Endothelial cell of umbilical vein (primary cell): ENCODE data around the gene PPARD. TPM values are rescaled to one million over a fixed set of nuclear protein-coding genes. Genes with fewer than 3 reads are reported as not detected.

ENCODE experiments used
- BruUV-seq: library from RNA; stranded (reverse); fragments of 400-500 nt; replicated peaks from 2 replicates; lab custom pipeline; 2021; lab: Mats Ljungman, UMichigan
- CTCF ChIA-PET: fragments of 300-600, 350-600 bp; sonication (Branson Sonifier 250); formaldehyde crosslinking; loops from one replicate; lab custom pipeline; 2021; ENCODE audit warnings: antibody characterized with exemption, inconsistent platforms; lab: Charles Lee
- POLR2A ChIA-PET: fragments of 300-600, 350-600 bp; sonication (Branson Sonifier 250); formaldehyde crosslinking; loops from one replicate; lab custom pipeline; 2021; ENCODE audit warnings: antibody characterized with exemption, inconsistent platforms; lab: Charles Lee
- DNase-seq: peaks from one replicate; pipeline ENCODE4 v3.0.0-alpha.2; 2011; ENCODE audit warnings: low read depth, low spot score
- FAIRE-seq: peaks from 2 replicates; lab custom pipeline; 2011; peaks lifted over from hg19 to GRCh38; lab: Jason Lieb, UNC
- H2AFZ ChIP-seq: 2 replicates; pipeline ENCODE4 v1.6.0; 2012; ENCODE audit warnings: low read depth, low read length, control low read depth, inconsistent platforms
- H3K27ac ChIP-seq: 2 replicates; pipeline ENCODE4 v1.5.1; 2011; ENCODE audit warnings: low read depth, mild to moderate bottlenecking, control low read depth, low read length, moderate library complexity; ENCODE audit not compliant: insufficient read depth
- H3K27me3 ChIP-seq, 2 experiments: 2 replicates each; pipeline versions ENCODE4 v1.6.0 to v1.6.1; 2011; ENCODE audit warnings: low read length in 2 of 2, mixed read lengths in 1 of 2; ENCODE audit not compliant: control insufficient read depth in 2 of 2, insufficient read depth in 2 of 2
- H3K36me3 ChIP-seq, 2 experiments: 2 replicates in 1 of 2; 3 replicates in 1 of 2; pipeline ENCODE4 v1.5.1; 2011; ENCODE audit warnings: low read length in 2 of 2, mild to moderate bottlenecking in 1 of 2, moderate library complexity in 1 of 2; ENCODE audit not compliant: control insufficient read depth in 2 of 2, insufficient read depth in 2 of 2; ENCODE audit errors: extremely low read depth in 1 of 2
- H3K4me1 ChIP-seq: 3 replicates; pipeline ENCODE4 v1.5.1; 2011; ENCODE audit warnings: mild to moderate bottlenecking, low read length; ENCODE audit not compliant: control insufficient read depth, insufficient read depth; ENCODE audit errors: extremely low read depth
- H3K4me2 ChIP-seq: 2 replicates; pipeline ENCODE4 v1.6.1; 2011; ENCODE audit warnings: low read length, control low read depth, mixed read lengths; ENCODE audit not compliant: insufficient read depth
- H3K4me3 ChIP-seq, 3 experiments: fragments of 200-600 bp in 1 of 3; sonication (generic), shearing (Covaris generic) in 1 of 3; replicated peaks in 1 of 3; 2 replicates each; pipeline ENCODE4 v1.5.1; 2011 to 2016; ENCODE audit warnings: control low read depth in 3 of 3, low read length in 3 of 3, mild to moderate bottlenecking in 2 of 3, inconsistent platforms in 1 of 3, low read depth in 1 of 3, moderate library complexity in 1 of 3; ENCODE audit not compliant: insufficient read depth in 1 of 3
- H3K79me2 ChIP-seq: 2 replicates; pipeline ENCODE4 v1.6.0; 2012; ENCODE audit warnings: low read length, inconsistent platforms; ENCODE audit not compliant: control insufficient read depth, insufficient read depth
- H3K9ac ChIP-seq: replicated peaks from 2 replicates; pipeline ENCODE3; 2011; ENCODE audit warnings: low read length, control low read depth; ENCODE audit not compliant: insufficient read depth; ENCODE audit errors: extremely low read depth
- H3K9me1 ChIP-seq: replicated peaks from 3 replicates; pipeline ENCODE4 v1.6.0; 2011; ENCODE audit warnings: mild to moderate bottlenecking, low read length; ENCODE audit not compliant: control insufficient read depth, insufficient read depth; ENCODE audit errors: extremely low read depth
- H3K9me3 ChIP-seq: replicated peaks from 2 replicates; pipeline ENCODE4 v1.5.1; 2012; ENCODE audit warnings: low read length, inconsistent platforms; ENCODE audit not compliant: control insufficient read depth, insufficient read depth
- H4K20me1 ChIP-seq: replicated peaks from 2 replicates; pipeline ENCODE3; 2011; ENCODE audit warnings: mild to moderate bottlenecking, low read length; ENCODE audit not compliant: control insufficient read depth, insufficient read depth; ENCODE audit errors: extremely low read depth
- CTCF ChIP-seq, 2 donors: IDR thresholded peaks; 1 replicate in 1 of 2; 2 replicates in 1 of 2; pipeline ENCODE4 v1.5.1; 2011; ENCODE audit warnings: low read length in 2 of 2, mild to moderate bottlenecking in 2 of 2, moderate library complexity in 2 of 2, control low read depth in 1 of 2, inconsistent platforms in 1 of 2, low read depth in 1 of 2; ENCODE audit not compliant: insufficient read depth in 1 of 2; ENCODE audit errors: extremely low read depth in 1 of 2
- EZH2 ChIP-seq: IDR thresholded peaks from 2 replicates; pipeline ENCODE4 v1.6.1; 2012; ENCODE audit warnings: borderline replicate concordance, low read depth, mild to moderate bottlenecking, moderate library complexity, low read length, inconsistent platforms; ENCODE audit not compliant: severe bottlenecking
- GATA2 ChIP-seq: IDR thresholded peaks from 2 replicates; pipeline ENCODE4 v1.7.0; 2011; ENCODE audit warnings: low read depth, mild to moderate bottlenecking, moderate library complexity, mixed read lengths, low read length; ENCODE audit not compliant: insufficient read length, insufficient read depth
- MYC ChIP-seq: IDR thresholded peaks from one replicate; pipeline ENCODE4 v1.6.1; 2011; ENCODE audit warnings: mild to moderate bottlenecking, low read depth, low read length
- POLR2AphosphoS5 ChIP-seq: IDR thresholded peaks from 2 replicates; pipeline ENCODE4 v1.6.1; 2012; ENCODE audit warnings: low read depth, mild to moderate bottlenecking, control low read depth, low read length, moderate library complexity; ENCODE audit not compliant: insufficient read depth
- dilution Hi-C: fragments of 300-500 bp; cut with MboI; formaldehyde crosslinking; loops from one replicate; pipeline ENCODE4 v1.15.0; 2019; ENCODE audit warnings: low sequenced_read_pairs; ENCODE audit not compliant: extremely low pct_ligation_motif_present
- intact Hi-C: fragments of 100-400 bp; cut with micrococcal nuclease; formaldehyde crosslinking; loops from one replicate; pipeline ENCODE4 v1.10.0; 2022
- polyA plus RNA-seq, 4 experiments: library from polyadenylated mRNA; depleted of rRNA in 3 of 4; stranded (reverse) in 3 of 4; unstranded in 1 of 4; fragments of >200 nt; gene quantifications; 2 replicates each; pipeline versions ENCODE4 v1.2.1 to v1.2.3, GENCODE V29; 2011 to 2012; ENCODE audit warnings: missing spikeins in 1 of 4
- total RNA-seq: library from RNA; stranded (reverse); gene quantifications from 2 replicates; pipeline ENCODE4 v1.2.3, GENCODE V29; 2021

The PPARD gene
- total and polyA plus RNA-seq, 2 donors (not counting 3 experiments of a cell fraction or from before 2014, with no cell fraction given), result 23.4 to 29.2 TPM

GRCh38 chr6:35359744-35360348 is 17.5 kb downstream of the PPARD start:
- Histone ChIP-seq H3K79me2 (peaks cover 5% of the 10 kb centered on the region), H3K9me3 (no peaks in the 10 kb centered on the region), H3K27me3 (no peaks in the 10 kb centered on the region), H3K9ac (no peak overlapping the region), H3K36me3 (peaks cover 0 to 2% of the 10 kb centered on the region in 2 experiments), H3K4me1 (no peaks in the 10 kb centered on the region), H2AFZ (no peak overlapping the region), H4K20me1 (no peaks in the 10 kb centered on the region), H3K27ac (no peak overlapping the region), H3K4me3 (no peak overlapping the region), H3K9me1 (no peaks in the 10 kb centered on the region), H3K4me2 (no peak overlapping the region)
- intact Hi-C loops, result no loop called here
- POLR2A ChIA-PET, result no interaction called here
- DNase-seq (no peak), FAIRE-seq (no peak)
- dilution Hi-C loops, result no loop called here
- no peak for TF ChIP-seq GATA2
- no peak for TF ChIP-seq EZH2
- TF ChIP-seq MYC, result no peak
- no peak for TF ChIP-seq POLR2AphosphoS5
- TF ChIP-seq CTCF (IDR thresholded peaks at IDR 0.05; ENCODE audit: extremely low read depth in 1 of 2, insufficient read depth in 1 of 2, low read depth in 1 of 2, low read length in 2 of 2), result no peak
- BruUV-seq, result no TSS peak
- CTCF ChIA-PET, result interaction anchor here (1.5 kb wide), 1 partner anchor 55 kb away, joined by 6 read pairs; no protein-coding TSS in a partner anchor
